ENCODE measurements around the gene PRMT9. TPM values are rescaled to one million over a fixed set of nuclear protein-coding genes. Genes with fewer than 3 reads are reported as not detected.

The PRMT9 gene
- 13.6 to 14.8 TPM (median 13.6 TPM) in 3 replicates for total RNA-seq

DNA sequence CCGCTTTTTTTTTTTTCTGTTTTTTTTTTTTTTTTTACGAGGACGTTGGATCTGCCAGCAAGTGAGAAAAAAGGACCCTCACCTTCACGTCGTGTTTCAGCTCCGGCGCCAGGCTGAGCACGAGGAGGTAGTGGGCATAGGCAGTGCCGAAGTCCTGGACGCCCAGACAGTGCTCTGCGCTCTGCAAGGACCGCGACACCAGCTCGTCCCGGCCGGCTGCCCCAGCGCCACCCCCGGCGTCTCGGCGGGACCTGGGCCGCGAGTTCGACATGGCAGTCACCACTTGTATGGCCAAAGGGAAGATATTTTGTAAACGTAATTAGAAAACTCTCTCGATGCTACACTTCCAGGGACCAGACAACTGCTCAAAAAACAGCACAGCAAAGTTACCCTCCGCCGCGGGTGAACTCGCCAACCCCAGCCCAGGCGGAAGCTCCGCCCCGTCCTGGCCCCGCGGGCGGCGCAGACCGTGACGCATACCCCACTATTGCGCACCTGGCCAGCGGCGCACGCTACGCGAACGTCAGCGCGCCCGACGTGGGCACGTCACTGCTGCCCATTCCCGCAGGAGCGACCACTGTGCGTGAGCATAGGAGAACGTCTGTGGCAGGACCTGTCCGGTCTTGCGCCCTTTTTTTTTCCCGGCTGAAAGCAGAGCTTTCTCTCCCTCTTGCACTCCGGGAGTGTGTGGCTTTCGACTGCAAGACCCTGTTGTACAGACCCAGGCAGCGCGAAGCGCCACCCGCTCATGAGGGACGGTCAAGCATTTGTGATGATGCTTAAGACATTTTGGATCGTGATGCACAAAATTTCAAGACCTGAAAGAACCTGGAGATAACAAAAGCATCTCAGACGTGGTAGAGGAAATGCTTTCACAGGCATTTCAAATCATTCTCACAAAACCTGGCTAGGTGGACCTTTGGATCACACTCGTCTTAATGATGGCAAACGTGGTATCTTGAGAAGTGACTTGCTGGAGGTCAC is at the start of gene PRMT9:
Gene PRMT9 (minus strand): TSS at position 447 of the 984 bp plus-strand sequence. CDS start 176 bp downstream, at position 271.
- H3K36me3 Mint-ChIP-seq = peaks cover 4% of the 10 kb centered on the region
- peaks cover 6% of the 10 kb centered on the region for H3K9me3 Mint-ChIP-seq
- no peaks in the 10 kb centered on the region for H3K27me3 Mint-ChIP-seq (ENCODE audit: low read depth)
- H3K27ac Mint-ChIP-seq = peak within 1 kb of the TSS; percentile 91
- TF ChIP-seq CTCF (IDR thresholded peaks at IDR 0.05; ENCODE audit: unreplicated experiment) = no peak
- H3K4me3 Mint-ChIP-seq = peak within 1 kb of the TSS; percentile 86
- peak; percentile 64 to 86 for DNase-seq (ENCODE audit: low spot score in 2 of 2, unreplicated experiment in 2 of 2)
- peaks cover 18% of the 10 kb centered on the region for H3K4me1 Mint-ChIP-seq

GRCh38 chr4:147732518-147733235 is 48.7 kb upstream of the PRMT9 start:
- DNase-seq (ENCODE audit: low spot score in 2 of 2, unreplicated experiment in 2 of 2) = peak in 1 of 2 experiments; percentile 58
- no peak for TF ChIP-seq CTCF (IDR thresholded peaks at IDR 0.05; ENCODE audit: unreplicated experiment)
- no peaks in the 10 kb centered on the region for H3K27me3 Mint-ChIP-seq (ENCODE audit: low read depth)
- peaks cover 45% of the 10 kb centered on the region for H3K4me1 Mint-ChIP-seq
- peak overlapping the region; percentile 89 for H3K4me3 Mint-ChIP-seq
- no peaks in the 10 kb centered on the region for H3K36me3 Mint-ChIP-seq
- no peaks in the 10 kb centered on the region for H3K9me3 Mint-ChIP-seq
- H3K27ac Mint-ChIP-seq = peak overlapping the region; percentile 94

DNA sequence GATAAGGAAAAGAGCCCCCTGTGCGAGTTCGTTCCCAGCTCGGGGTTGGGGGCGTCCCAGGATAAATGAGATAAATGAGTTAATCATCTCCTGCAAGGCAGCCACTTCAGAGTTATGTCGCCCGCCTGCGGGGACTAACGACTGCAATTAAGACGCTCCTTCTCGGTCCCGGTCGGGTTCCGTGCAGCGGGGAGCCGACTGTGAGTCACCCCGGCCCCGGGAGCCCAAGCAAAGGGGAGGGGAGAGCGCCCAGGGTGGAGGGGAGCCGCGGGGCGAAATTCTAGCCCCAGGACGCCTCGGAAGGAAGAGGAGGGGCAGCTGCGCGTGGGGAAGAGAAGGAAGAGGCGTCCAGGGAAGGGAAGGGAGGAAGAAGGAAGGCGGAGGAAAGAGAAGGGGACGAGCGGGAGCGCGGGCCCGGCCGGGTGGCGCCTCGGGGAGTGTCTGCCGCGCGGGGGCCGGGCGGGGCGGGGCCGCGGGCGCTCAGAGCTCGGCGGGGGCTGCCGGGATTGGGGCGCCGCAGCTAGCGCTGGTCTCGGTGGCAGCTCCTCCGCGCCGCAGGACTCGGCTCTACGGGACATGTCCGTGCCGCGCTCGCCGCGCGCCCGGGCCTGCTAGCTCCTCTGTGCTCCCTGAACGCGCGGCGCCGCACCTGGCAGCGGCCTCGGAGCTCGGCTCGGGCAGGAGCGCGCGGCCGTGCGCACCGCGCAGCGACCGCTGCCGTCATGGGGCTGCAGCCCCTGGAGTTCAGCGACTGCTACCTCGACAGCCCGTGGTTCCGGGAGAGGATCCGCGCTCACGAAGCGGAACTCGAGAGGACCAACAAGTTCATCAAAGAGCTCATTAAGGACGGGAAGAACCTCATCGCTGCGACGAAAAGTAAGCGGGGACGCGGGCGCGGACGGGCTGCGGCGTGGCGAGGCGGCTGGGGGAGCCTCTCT is 47.9 kb upstream of the PRMT9 start, which contains the start of gene ARHGAP10:
Gene ARHGAP10 (plus strand): TSS at position 509 of the 938 bp plus-strand sequence. CDS start 214 bp downstream, at position 723.
- H3K27me3 Mint-ChIP-seq (ENCODE audit: low read depth) = no peaks in the 10 kb centered on the region
- peak within 1 kb of the TSS; percentile 94 for H3K27ac Mint-ChIP-seq
- peak; percentile 59 to 77 for DNase-seq (ENCODE audit: low spot score in 2 of 2, unreplicated experiment in 2 of 2)
- TF ChIP-seq CTCF (IDR thresholded peaks at IDR 0.05; ENCODE audit: unreplicated experiment) = no peak
- H3K9me3 Mint-ChIP-seq = no peaks in the 10 kb centered on the region
- H3K4me1 Mint-ChIP-seq = peaks cover 43% of the 10 kb centered on the region
- no peaks in the 10 kb centered on the region for H3K36me3 Mint-ChIP-seq
- H3K4me3 Mint-ChIP-seq = peak within 1 kb of the TSS; percentile 91

GRCh38 chr4:147730333-147730732 is 46.4 kb upstream of the PRMT9 start:
- DNase-seq (ENCODE audit: low spot score in 2 of 2, unreplicated experiment in 2 of 2) = no peak
- Mint-ChIP-seq H3K4me3 (peak overlapping the region; percentile 40), H3K27me3 (ENCODE audit: low read depth) (no peaks in the 10 kb centered on the region), H3K27ac (peak overlapping the region; percentile 57), H3K9me3 (no peaks in the 10 kb centered on the region), H3K4me1 (peaks cover 28% of the 10 kb centered on the region), H3K36me3 (no peaks in the 10 kb centered on the region)
- peak; percentile 36 for TF ChIP-seq CTCF (IDR thresholded peaks at IDR 0.05; ENCODE audit: unreplicated experiment)

All from mesothelial cell of epicardium (in vitro differentiated cells).